OCI-LY3 (cell line): Measurements from ENCODE around the gene EOLA2.

Experiments
- H2AFZ ChIP-seq: fragments of 200-600, 300-600 bp; shearing (Covaris generic); 2 replicates; pipeline ENCODE4 v1.6.0; 2014; ENCODE audit warnings: antibody characterized with exemption, low read depth, low read length
- H3K27ac ChIP-seq: fragments of 200-600, 300-600 bp; sonication (generic); 2 replicates; pipeline ENCODE4 v1.5.1; 2014; ENCODE audit warnings: mild to moderate bottlenecking, low read length, moderate library complexity, mixed read lengths
- H3K27me3 ChIP-seq: fragments of 200-600, 300-600 bp; sonication (generic); 2 replicates; pipeline ENCODE4 v1.6.1; 2014; ENCODE audit warnings: low read depth, low read length, mixed read lengths
- H3K36me3 ChIP-seq: fragments of 200-600, 300-600 bp; sonication (generic); replicated peaks from 2 replicates; pipeline ENCODE3; 2014; ENCODE audit warnings: low read depth, low read length, mixed read lengths
- H3K4me1 ChIP-seq: fragments of 300-600, 200-600 bp; sonication (generic); 2 replicates; pipeline ENCODE4 v1.6.1; 2014; ENCODE audit warnings: low read length, mixed read lengths
- H3K4me2 ChIP-seq: fragments of 200-600, 300-600 bp; sonication (generic); 2 replicates; pipeline ENCODE4 v1.6.1; 2014; ENCODE audit warnings: low read length, mixed read lengths
- H3K4me3 ChIP-seq: fragments of 300-600, 200-600 bp; sonication (generic); 2 replicates; pipeline ENCODE4 v1.5.1; 2014; ENCODE audit warnings: antibody characterized with exemption, mild to moderate bottlenecking, low read length, moderate library complexity
- H3K79me2 ChIP-seq: fragments of 300-600, 200-600 bp; shearing (Covaris generic); 2 replicates; pipeline ENCODE4 v1.6.1; 2014; ENCODE audit warnings: mild to moderate bottlenecking, low read length, mixed read lengths
- H3K9ac ChIP-seq: fragments of 300-600, 200-600 bp; shearing (Covaris generic); 2 replicates; pipeline ENCODE4 v1.6.0; 2014; ENCODE audit warnings: mild to moderate bottlenecking, low read length, moderate library complexity
- H3K9me3 ChIP-seq: fragments of 200-600, 300-600 bp; shearing (Covaris generic); 2 replicates; pipeline ENCODE4 v1.6.1; 2014; ENCODE audit warnings: low read length, mixed read lengths; ENCODE audit not compliant: insufficient read depth
- H4K20me1 ChIP-seq: fragments of 200-600, 300-600 bp; sonication (generic); 2 replicates; pipeline ENCODE4 v1.6.1; 2016; ENCODE audit warnings: low read length, mixed read lengths; ENCODE audit not compliant: insufficient read depth
- CTCF ChIP-seq: fragments of 200-600, 300-600 bp; sonication (generic); IDR thresholded peaks from 2 replicates; pipeline ENCODE4 v1.5.1; 2014; ENCODE audit warnings: antibody characterized with exemption, low read length, low read depth
- EZH2phosphoT487 ChIP-seq: fragments of 200-600 bp; shearing (Covaris generic); IDR thresholded peaks from 2 replicates; pipeline ENCODE4 v1.6.1; 2018; ENCODE audit warnings: antibody characterized with exemption, mixed run types, low read depth

Gene EOLA2

GRCh38 chrX:149938427-149938880, at the start of gene EOLA2:
EOLA2 (minus strand) TSS chrX:149938491; CDS start chrX:149933874, 4,617 bp downstream.
- H2AFZ ChIP-seq = no peak within 1 kb of the TSS; the same call in 1 of the 2 replicates
- H3K79me2 ChIP-seq = peaks cover 11% of the 10 kb centered on the region
- peaks cover 10% of the 10 kb centered on the region for H3K4me1 ChIP-seq
- H3K9me3 ChIP-seq = no peaks in the 10 kb centered on the region
- no peaks in the 10 kb centered on the region for H3K36me3 ChIP-seq
- H3K4me3 ChIP-seq = peak within 1 kb of the TSS; percentile 99
- TF ChIP-seq EZH2phosphoT487 = no peak
- peak; percentile 37 for TF ChIP-seq CTCF
- H3K27ac ChIP-seq = peak within 1 kb of the TSS; percentile 92
- H4K20me1 ChIP-seq = no peaks in the 10 kb centered on the region
- H3K9ac ChIP-seq = peak within 1 kb of the TSS; percentile 84
- no peaks in the 10 kb centered on the region for H3K27me3 ChIP-seq
- H3K4me2 ChIP-seq = peak within 1 kb of the TSS; percentile 97

- no peaks in the 10 kb centered on the region for H3K9me3 ChIP-seq
Measured at GRCh38 chrX:149987613-149988012, 49.3 kb upstream of the EOLA2 start.

GRCh38 chrX:149984411-149984810, 46.1 kb upstream of the EOLA2 start:
- H3K4me1 ChIP-seq = peaks cover 49% of the 10 kb centered on the region
- no peak overlapping the region for H3K4me2 ChIP-seq
- H4K20me1 ChIP-seq = no peaks in the 10 kb centered on the region
- TF ChIP-seq CTCF = no peak
- TF ChIP-seq EZH2phosphoT487 = no peak
- H2AFZ ChIP-seq = no peak overlapping the region
- no peak overlapping the region for H3K27ac ChIP-seq
- no peak overlapping the region for H3K9ac ChIP-seq
- no peaks in the 10 kb centered on the region for H3K79me2 ChIP-seq
- H3K27me3 ChIP-seq = no peaks in the 10 kb centered on the region
- H3K36me3 ChIP-seq = no peaks in the 10 kb centered on the region
- H3K9me3 ChIP-seq = no peaks in the 10 kb centered on the region
- H3K4me3 ChIP-seq = no peak overlapping the region

More at GRCh38 chrX:149987613-149988012, 49.3 kb upstream of the EOLA2 start:
- Histone ChIP-seq H3K9ac (no peak overlapping the region; the same call in 1 of the 2 replicates), H3K4me1 (peaks cover 47% of the 10 kb centered on the region), H3K27me3 (no peaks in the 10 kb centered on the region), H3K36me3 (no peaks in the 10 kb centered on the region), H2AFZ (no peak overlapping the region), H4K20me1 (no peaks in the 10 kb centered on the region), H3K4me2 (peak overlapping the region; percentile 68), H3K4me3 (peak overlapping the region; percentile 29; the same call in 1 of the 2 replicates), H3K27ac (peak overlapping the region; percentile 56), H3K79me2 (no peaks in the 10 kb centered on the region)
- no peak for TF ChIP-seq CTCF
- no peak for TF ChIP-seq EZH2phosphoT487

GRCh38 chrX:149982310-149982709, 44.0 kb upstream of the EOLA2 start:
- peaks cover 47% of the 10 kb centered on the region for H3K4me1 ChIP-seq
- no peak overlapping the region for H2AFZ ChIP-seq
- H3K4me2 ChIP-seq = no peak overlapping the region

More at GRCh38 chrX:149982310-149982709, 44.0 kb upstream of the EOLA2 start:
- H3K9me3 ChIP-seq = no peaks in the 10 kb centered on the region
- no peaks in the 10 kb centered on the region for H4K20me1 ChIP-seq
- no peaks in the 10 kb centered on the region for H3K79me2 ChIP-seq
- H3K9ac ChIP-seq = no peak overlapping the region
- no peaks in the 10 kb centered on the region for H3K36me3 ChIP-seq
- TF ChIP-seq EZH2phosphoT487 (no peak), CTCF (no peak)
- H3K27me3 ChIP-seq = no peaks in the 10 kb centered on the region
- H3K27ac ChIP-seq = no peak overlapping the region
- H3K4me3 ChIP-seq = no peak overlapping the region
